ENCODE measurements around the gene ROPN1B. TPM values are rescaled to one million over a fixed set of nuclear protein-coding genes. Genes with fewer than 3 reads are reported as not detected.
A peak's percentile ranks its signal among the peaks of the same experiment; 100 is the strongest.
"Not testable (repeated sequence)": the region's sequence is repeated elsewhere in the genome, so short reads cannot be mapped to it uniquely, and the experiment has no call there.

Gene ROPN1B
- total RNA-seq, 1 experiment from 2014 or later = 0.13 TPM

- no peak overlapping the region for H3K27ac Mint-ChIP-seq
- ChIA-PET CTCF (no interaction called here), POLR2A (no interaction called here)
- H3K36me3 Mint-ChIP-seq = no peaks in the 10 kb centered on the region
- no peak for ATAC-seq
- DNase-seq (ENCODE audit: low spot score) = no peak
- H3K4me1 Mint-ChIP-seq = peaks cover 8% of the 10 kb centered on the region
- peaks cover 30% of the 10 kb centered on the region for H3K27me3 Mint-ChIP-seq (ENCODE audit: low read depth)
- H3K4me3 Mint-ChIP-seq = no peak overlapping the region
- TF ChIP-seq PRRX2 (CRISPR knock-in tag; IDR thresholded peaks at IDR 0.05) (no peak), OVOL2 (CRISPR knock-in tag; IDR thresholded peaks at IDR 0.05; ENCODE audit: borderline replicate concordance) (no peak), MXD4 (CRISPR knock-in tag; IDR thresholded peaks at IDR 0.05; ENCODE audit: borderline replicate concordance) (no peak), ZNF396 (CRISPR knock-in tag; IDR thresholded peaks at IDR 0.05; ENCODE audit: borderline replicate concordance) (no peak), ZNF138 (CRISPR knock-in tag; conservative IDR thresholded peaks at IDR 0.05) (no peak), ETV6 (CRISPR knock-in tag; IDR thresholded peaks at IDR 0.05) (no peak), ATF6 (CRISPR knock-in tag; IDR thresholded peaks at IDR 0.05) (no peak), ATF2 (CRISPR knock-in tag; IDR thresholded peaks at IDR 0.05; ENCODE audit: borderline replicate concordance, low read depth) (no peak), MYBL2 (CRISPR knock-in tag; IDR thresholded peaks at IDR 0.05) (no peak)
- H3K9me3 Mint-ChIP-seq = no peaks in the 10 kb centered on the region
Measured at GRCh38 chr3:125967156-125967555, 1.8 kb upstream of the ROPN1B start.

- peaks cover 10% of the 10 kb centered on the region for H3K4me1 Mint-ChIP-seq
- peaks cover 33% of the 10 kb centered on the region for H3K27me3 Mint-ChIP-seq (ENCODE audit: low read depth)
- H3K4me3 Mint-ChIP-seq; CTCF ChIA-PET; H3K36me3 Mint-ChIP-seq; H3K27ac Mint-ChIP-seq; POLR2A ChIA-PET; H3K9me3 Mint-ChIP-seq; ATAC-seq; DNase-seq (ENCODE audit: low spot score): not testable (repeated sequence)
Measured at GRCh38 chr3:125968121-125968520, 857 bp upstream of the ROPN1B start.

GRCh38 chr3:125971997-125972944 is 3.3 kb downstream of the ROPN1B start:
- TF ChIP-seq CTCF (IDR thresholded peaks at IDR 0.05) = peak; percentile 77
- Mint-ChIP-seq H3K4me3 (peak overlapping the region; percentile 77), H3K27me3 (ENCODE audit: low read depth) (peaks cover 41% of the 10 kb centered on the region)
- H3K27ac Mint-ChIP-seq, H3K36me3 Mint-ChIP-seq, POLR2A ChIA-PET, H3K4me1 Mint-ChIP-seq, H3K9me3 Mint-ChIP-seq: not testable (repeated sequence)
- DNase-seq (ENCODE audit: low spot score) (peak; percentile 38), ATAC-seq (peak; percentile 50)
- CTCF ChIA-PET = interaction anchor here (0.6 to 1.8 kb wide), 11 partner anchors 12 to 241 kb away, joined by 3 to 14 read pairs (median 4); no protein-coding TSS in a partner anchor

GRCh38 chr3:125975245-125976002 is 6.4 kb downstream of the ROPN1B start:
- DNase-seq (ENCODE audit: low spot score); POLR2A ChIA-PET; H3K9me3 Mint-ChIP-seq; H3K4me1 Mint-ChIP-seq; H3K36me3 Mint-ChIP-seq; H3K27ac Mint-ChIP-seq; ATAC-seq; CTCF ChIA-PET; H3K4me3 Mint-ChIP-seq: not testable (repeated sequence)
- peaks cover 32% of the 10 kb centered on the region for H3K27me3 Mint-ChIP-seq (ENCODE audit: low read depth)

- H3K4me1 Mint-ChIP-seq; H3K27ac Mint-ChIP-seq; H3K9me3 Mint-ChIP-seq; POLR2A ChIA-PET; H3K36me3 Mint-ChIP-seq; ATAC-seq; H3K4me3 Mint-ChIP-seq; DNase-seq (ENCODE audit: low spot score); CTCF ChIA-PET: not testable (repeated sequence)
- H3K27me3 Mint-ChIP-seq (ENCODE audit: low read depth) = peaks cover 26% of the 10 kb centered on the region
Measured at GRCh38 chr3:125976003-125976390, 7.0 kb downstream of the ROPN1B start.

- ATAC-seq; H3K9me3 Mint-ChIP-seq; H3K4me3 Mint-ChIP-seq; POLR2A ChIA-PET; H3K36me3 Mint-ChIP-seq; H3K4me1 Mint-ChIP-seq; CTCF ChIA-PET; H3K27ac Mint-ChIP-seq; DNase-seq (ENCODE audit: low spot score): not testable (repeated sequence)
- H3K27me3 Mint-ChIP-seq (ENCODE audit: low read depth) = peaks cover 15% of the 10 kb centered on the region
Measured at GRCh38 chr3:125977104-125977503, 8.1 kb downstream of the ROPN1B start.

GRCh38 chr3:125984951-125985350 is 16.0 kb downstream of the ROPN1B start:
- H3K9me3 Mint-ChIP-seq; H3K4me3 Mint-ChIP-seq; POLR2A ChIA-PET; DNase-seq (ENCODE audit: low spot score); CTCF ChIA-PET; H3K36me3 Mint-ChIP-seq; H3K27ac Mint-ChIP-seq; H3K4me1 Mint-ChIP-seq: not testable (repeated sequence)
- peaks cover 32% of the 10 kb centered on the region for H3K27me3 Mint-ChIP-seq (ENCODE audit: low read depth)
- ATAC-seq = peak; percentile 88
